KBM-7 (cell line): ENCODE data around the gene SERAC1.

ENCODE experiments used
- DNase-seq: peaks from one replicate; pipeline ENCODE4 v3.0.0-alpha.2; 2015
- in situ Hi-C: fragments of 300-500 bp; cut with MboI; formaldehyde crosslinking; loops from 2 replicates; pipeline ENCODE4 v1.14.3; 2020; ENCODE audit warnings: low sequenced_read_pairs, low pct_unique_long_range_greater_than_20kb, mixed read lengths

The SERAC1 gene

GRCh38 chr6:158068156-158068892, 99.7 kb downstream of the SERAC1 start:
- DNase-seq = no peak
- in situ Hi-C loops = no loop called here

- DNase-seq = no peak
- in situ Hi-C loops = no loop called here
Measured at GRCh38 chr6:158067436-158068015, 100.5 kb downstream of the SERAC1 start.

GRCh38 chr6:158066136-158066781, 101.8 kb downstream of the SERAC1 start:
- no peak for DNase-seq
- in situ Hi-C loops = no loop called here

- no peak for DNase-seq
- in situ Hi-C loops = no loop called here
Measured at GRCh38 chr6:158064725-158065251, 103.3 kb downstream of the SERAC1 start.

- in situ Hi-C loops = no loop called here
- no peak for DNase-seq
Measured at GRCh38 chr6:158063736-158064135, 104.3 kb downstream of the SERAC1 start.

GRCh38 chr6:158061709-158062461, 106.2 kb downstream of the SERAC1 start:
- no peak for DNase-seq

GRCh38 chr6:158061361-158061708, 106.7 kb downstream of the SERAC1 start:
- DNase-seq = no peak
- in situ Hi-C loops = no loop called here

More at GRCh38 chr6:158061709-158062461, 106.2 kb downstream of the SERAC1 start:
- in situ Hi-C loops = no loop called here

- peak; percentile 35 for DNase-seq
- in situ Hi-C loops = no loop called here
Measured at GRCh38 chr6:158060455-158061360, 107.4 kb downstream of the SERAC1 start.
